ENCODE data around the gene MOSMO.

The MOSMO gene

DNA sequence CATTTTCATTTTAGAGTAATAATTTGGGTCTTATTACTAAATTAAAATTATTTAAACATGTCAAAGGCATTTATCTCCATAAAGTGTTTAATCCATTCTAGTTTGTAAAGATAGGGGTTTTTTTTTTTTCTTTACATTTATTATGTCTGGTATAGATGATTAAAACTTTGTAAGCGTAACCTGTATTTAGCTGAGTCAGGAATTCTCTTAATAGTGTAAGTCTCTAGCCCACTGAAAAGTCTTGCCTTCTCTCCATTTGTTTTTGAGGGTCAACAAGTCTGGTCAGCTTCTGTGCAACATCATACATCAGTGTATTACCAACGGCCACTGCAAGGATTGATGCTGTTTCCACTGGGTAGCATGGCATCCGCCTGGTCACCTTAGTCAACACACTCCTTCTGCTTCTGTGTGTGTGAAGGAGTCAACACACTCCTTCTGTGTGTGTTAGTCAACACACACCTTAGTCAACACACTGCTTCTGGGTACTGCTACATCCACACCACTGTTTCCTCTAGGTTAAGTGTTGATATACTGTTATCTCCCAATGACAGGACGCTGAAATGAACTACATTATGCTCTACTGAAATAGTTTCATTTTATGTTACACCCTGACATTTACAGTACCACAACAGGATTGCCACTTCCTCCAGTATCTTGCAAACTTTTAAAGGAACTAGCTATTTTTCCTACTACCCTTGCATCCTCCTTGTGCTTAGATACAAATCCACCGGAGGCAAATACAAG is 47.1 kb downstream of the MOSMO start:
- DNase-seq (ENCODE audit: extremely low read depth, low read depth), result no peak
- TF ChIP-seq, protein P1, sequence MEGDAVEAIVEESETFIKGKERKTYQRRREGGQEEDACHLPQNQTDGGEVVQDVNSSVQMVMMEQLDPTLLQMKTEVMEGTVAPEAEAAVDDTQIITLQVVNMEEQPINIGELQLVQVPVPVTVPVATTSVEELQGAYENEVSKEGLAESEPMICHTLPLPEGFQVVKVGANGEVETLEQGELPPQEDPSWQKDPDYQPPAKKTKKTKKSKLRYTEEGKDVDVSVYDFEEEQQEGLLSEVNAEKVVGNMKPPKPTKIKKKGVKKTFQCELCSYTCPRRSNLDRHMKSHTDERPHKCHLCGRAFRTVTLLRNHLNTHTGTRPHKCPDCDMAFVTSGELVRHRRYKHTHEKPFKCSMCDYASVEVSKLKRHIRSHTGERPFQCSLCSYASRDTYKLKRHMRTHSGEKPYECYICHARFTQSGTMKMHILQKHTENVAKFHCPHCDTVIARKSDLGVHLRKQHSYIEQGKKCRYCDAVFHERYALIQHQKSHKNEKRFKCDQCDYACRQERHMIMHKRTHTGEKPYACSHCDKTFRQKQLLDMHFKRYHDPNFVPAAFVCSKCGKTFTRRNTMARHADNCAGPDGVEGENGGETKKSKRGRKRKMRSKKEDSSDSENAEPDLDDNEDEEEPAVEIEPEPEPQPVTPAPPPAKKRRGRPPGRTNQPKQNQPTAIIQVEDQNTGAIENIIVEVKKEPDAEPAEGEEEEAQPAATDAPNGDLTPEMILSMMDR (IDR thresholded peaks at IDR 0.05; ENCODE audit: low read depth, low read length, missing control alignments), result no peak
- H3K4me3 ChIP-seq (replicated peaks; ENCODE audit: low read depth, low read length), result no peak overlapping the region

DNA sequence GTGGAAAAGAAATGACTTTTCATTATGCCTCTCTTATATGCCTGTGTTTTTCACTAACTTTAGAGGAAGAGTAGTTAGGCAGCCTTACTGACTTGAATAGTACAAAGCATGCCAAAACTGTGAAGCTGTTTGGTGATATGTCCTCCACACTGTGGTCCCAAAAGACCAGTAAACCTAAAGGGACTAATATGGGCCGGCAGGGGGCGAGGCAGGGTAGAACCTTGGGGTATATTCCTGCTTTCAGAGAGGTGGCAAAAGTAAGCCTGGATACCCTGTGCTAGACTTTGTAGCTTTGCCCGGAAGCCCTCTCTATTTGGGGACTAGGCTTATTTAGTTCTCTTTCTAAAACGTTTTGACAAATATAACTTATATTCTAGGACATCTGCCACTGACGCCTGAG is 48.0 kb downstream of the MOSMO start:
- no peak for DNase-seq (ENCODE audit: extremely low read depth, low read depth)
- no peak overlapping the region for H3K4me3 ChIP-seq (replicated peaks; ENCODE audit: low read depth, low read length)
- TF ChIP-seq, protein P1 (IDR thresholded peaks at IDR 0.05; ENCODE audit: low read depth, low read length, missing control alignments), result peak; percentile 27

DNA sequence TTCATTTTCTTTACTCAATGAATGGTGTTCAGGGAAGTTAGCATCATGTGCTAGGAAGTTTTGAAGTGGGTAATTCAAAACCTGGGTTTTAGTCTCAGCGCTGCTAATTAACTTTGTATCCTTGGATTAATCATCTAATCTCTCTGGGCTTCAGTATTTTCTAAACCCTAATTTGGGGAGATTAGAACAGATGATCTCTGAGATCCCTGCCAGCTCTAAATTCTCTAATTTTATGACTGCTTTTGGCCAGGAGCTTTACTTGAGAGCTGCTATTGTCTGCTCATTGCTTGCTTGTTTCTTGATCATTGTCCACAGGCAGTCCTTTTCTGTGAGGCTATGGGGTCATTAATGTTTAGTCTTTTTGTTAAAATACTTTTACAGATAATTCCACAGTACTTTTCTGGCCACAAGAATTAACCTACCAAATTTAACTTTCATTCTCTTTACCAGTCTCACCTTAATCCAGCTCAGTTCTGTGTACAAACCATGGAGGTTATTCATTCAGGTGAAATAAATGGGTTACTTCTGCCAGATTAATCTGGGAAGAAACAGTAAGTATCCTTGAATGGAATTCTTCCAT is 56.1 kb downstream of the MOSMO start:
- DNase-seq (ENCODE audit: extremely low read depth, low read depth), result no peak
- TF ChIP-seq, protein P1 (IDR thresholded peaks at IDR 0.05; ENCODE audit: low read depth, low read length, missing control alignments), result no peak

DNA sequence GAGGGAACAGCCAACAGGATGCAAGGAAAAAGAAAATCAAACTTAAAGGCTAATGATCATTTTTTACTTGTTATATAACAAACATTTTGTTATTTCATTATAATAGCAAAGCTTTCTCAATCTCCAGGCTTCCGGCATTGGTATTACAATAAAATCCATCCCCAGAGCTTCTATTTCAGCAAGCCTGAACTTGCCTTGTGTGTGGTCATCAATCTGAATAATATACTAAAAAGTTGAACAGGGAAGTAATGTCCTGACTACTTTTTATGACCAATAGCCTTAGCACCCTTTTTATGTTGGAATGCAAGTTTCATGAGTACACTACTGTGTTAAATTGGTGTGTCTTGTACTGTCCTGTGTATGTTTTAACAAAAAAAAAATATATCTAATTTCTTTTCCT is 57.3 kb downstream of the MOSMO start:
- TF ChIP-seq, protein P1 (IDR thresholded peaks at IDR 0.05; ENCODE audit: low read depth, low read length, missing control alignments), result no peak
- no peak for DNase-seq (ENCODE audit: extremely low read depth, low read depth)
- no peak overlapping the region for H3K4me3 ChIP-seq (replicated peaks; ENCODE audit: low read depth, low read length)

More for the DNA sequence above, 56.1 kb downstream of the MOSMO start:
- no peak overlapping the region for H3K4me3 ChIP-seq (replicated peaks; ENCODE audit: low read depth, low read length)

DNA sequence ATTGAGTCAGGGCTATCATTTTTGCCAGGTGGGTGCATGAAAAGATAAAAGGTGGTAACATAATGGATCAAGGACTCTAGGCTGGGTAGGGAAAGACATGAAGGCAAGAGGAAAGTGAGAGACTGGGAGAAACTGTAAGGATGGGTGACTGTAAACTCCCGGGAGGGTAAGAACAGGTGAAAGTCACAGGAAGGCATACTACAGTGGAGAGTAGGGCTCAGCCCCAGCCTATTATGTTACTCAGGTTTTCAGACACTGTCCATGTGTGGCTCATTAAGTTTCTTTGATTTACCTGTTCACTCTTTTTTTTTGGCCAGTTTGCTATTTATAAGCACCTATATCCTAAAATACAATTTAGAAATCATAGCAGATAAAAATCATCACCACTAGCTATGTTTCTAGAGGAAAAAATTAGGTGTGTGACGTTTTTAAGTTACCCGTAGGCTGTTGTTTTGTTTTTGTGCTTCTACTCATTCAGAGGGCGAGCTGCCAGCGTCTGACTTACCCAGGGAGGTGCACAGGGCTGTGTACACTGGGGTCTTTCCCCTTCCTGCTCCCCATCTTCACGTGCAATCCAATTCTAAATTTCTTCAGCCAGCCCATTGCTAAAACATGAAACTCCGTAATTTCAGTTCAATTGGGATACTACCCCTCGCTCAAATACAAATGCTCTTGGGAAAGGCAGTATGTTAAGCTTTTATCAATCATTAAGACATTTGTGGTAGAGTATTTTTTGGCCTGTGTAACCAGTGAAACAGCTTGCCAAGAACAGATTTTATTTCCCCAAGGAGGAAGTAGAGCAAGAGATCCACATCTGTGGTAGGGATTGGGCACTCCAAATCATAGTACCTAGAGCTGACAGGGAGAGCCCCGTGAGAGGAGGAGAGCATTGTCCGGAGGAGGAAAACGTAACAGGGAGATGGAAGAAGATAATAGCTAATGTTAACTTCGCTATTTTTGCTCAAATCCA is 62.7 kb downstream of the MOSMO start:
- TF ChIP-seq, protein P1 (IDR thresholded peaks at IDR 0.05; ENCODE audit: low read depth, low read length, missing control alignments), result no peak
- DNase-seq (ENCODE audit: extremely low read depth, low read depth), result no peak
- H3K4me3 ChIP-seq (replicated peaks; ENCODE audit: low read depth, low read length), result no peak overlapping the region

DNA sequence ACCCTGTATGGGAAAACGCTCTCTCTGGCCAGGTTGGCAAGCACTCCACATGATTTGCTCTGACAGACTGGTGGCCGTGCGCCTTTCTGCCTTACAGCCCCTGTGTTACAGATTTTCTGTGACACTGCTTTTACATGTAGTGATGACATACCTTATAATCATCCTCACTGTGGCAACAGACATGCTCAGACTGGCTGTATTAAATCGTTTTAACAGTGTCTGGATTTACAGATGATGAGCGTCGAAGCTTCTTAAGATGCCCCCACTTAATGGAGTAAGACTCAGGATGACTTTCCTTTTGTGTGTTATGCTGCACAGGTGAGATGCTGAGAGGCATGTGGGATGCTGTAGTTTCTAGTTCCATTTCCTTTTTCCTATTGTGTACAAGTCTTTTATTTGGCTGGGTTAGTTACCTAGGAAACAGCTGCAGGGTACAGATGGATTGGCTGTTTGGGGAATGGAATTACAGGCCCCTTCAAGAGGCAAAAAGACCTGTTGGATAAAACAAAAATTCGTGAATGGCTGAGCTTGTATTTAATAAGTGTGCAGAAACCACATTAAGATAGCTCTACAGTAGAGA is 63.5 kb downstream of the MOSMO start:
- TF ChIP-seq, protein P1 (IDR thresholded peaks at IDR 0.05; ENCODE audit: low read depth, low read length, missing control alignments), result no peak
- no peak overlapping the region for H3K4me3 ChIP-seq (replicated peaks; ENCODE audit: low read depth, low read length)
- no peak for DNase-seq (ENCODE audit: extremely low read depth, low read depth)

Measured in HFF-Myc (cell line).